Mesodermal cell (in vitro differentiated cells): ENCODE data around the gene SLC6A6.
A peak's percentile ranks its signal among the peaks of the same experiment; 100 is the strongest.

ENCODE experiments used
- H3K27ac ChIP-seq: 2 replicates; pipeline ENCODE4 v1.7.0; 2013; ENCODE audit warnings: mild to moderate bottlenecking, low read depth, low read length, moderate library complexity; ENCODE audit not compliant: severe bottlenecking
- H3K36me3 ChIP-seq: 2 replicates; pipeline ENCODE4 v1.7.1; 2013; ENCODE audit warnings: mild to moderate bottlenecking, low read length, moderate library complexity; ENCODE audit not compliant: control insufficient read depth, insufficient read depth
- H3K4me1 ChIP-seq: one replicate; pipeline ENCODE4 v1.7.1; 2013; ENCODE audit warnings: mild to moderate bottlenecking, low read length; ENCODE audit not compliant: insufficient read depth, control insufficient read depth, poor library complexity, severe bottlenecking
- H3K4me3 ChIP-seq: 2 replicates; pipeline ENCODE4 v1.7.0; 2013; ENCODE audit warnings: low read length, control low read depth, mild to moderate bottlenecking; ENCODE audit not compliant: insufficient read depth, poor library complexity, severe bottlenecking; ENCODE audit errors: extremely low read depth
- H3K9me3 ChIP-seq: 2 replicates; pipeline ENCODE4 v1.7.1; 2013; ENCODE audit warnings: mild to moderate bottlenecking, low read length, moderate library complexity; ENCODE audit not compliant: control insufficient read depth
- WGBS, 2 experiments: methylation state at CpG; one replicate each; pipeline ENCODE4 v1.1.5; 2013; ENCODE audit warnings: missing lambda C conversion rate in 2 of 2; ENCODE audit not compliant: insufficient coverage in 2 of 2; 5-methylcytosine and 5-hydroxymethylcytosine counted together

Gene SLC6A6

GRCh38 chr3:14438262-14438661 is 35.9 kb downstream of the SLC6A6 start:
- H3K4me1 ChIP-seq, result peaks cover 46% of the 10 kb centered on the region
- no peaks in the 10 kb centered on the region for H3K9me3 ChIP-seq
- 94 to 100% methylated on average over 2 to 3 of the region's 3 CpGs for WGBS, 2 experiments
- H3K27ac ChIP-seq, result no peak overlapping the region
- H3K4me3 ChIP-seq, result no peak overlapping the region
- peaks cover 13% of the 10 kb centered on the region for H3K36me3 ChIP-seq

DNA sequence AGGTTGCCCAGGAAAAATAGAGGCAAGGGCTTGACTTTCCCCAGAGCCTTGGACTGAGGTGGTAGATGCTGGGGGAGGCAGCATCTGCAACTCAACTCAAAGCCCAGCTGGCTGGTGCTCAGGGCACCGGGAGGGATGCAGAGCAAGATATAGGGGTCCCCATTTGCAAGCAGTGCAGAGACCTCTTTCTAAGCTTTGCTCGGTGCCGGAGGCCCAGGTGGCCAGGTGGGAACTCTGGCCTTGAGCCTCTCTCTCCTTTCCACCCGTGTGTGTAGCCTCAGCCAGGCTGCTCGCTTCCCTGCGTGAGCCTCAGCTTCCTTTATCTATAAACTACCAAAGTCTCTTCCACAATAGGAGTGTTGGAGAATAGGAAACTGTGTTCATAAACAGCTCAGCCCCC is 36.5 kb downstream of the SLC6A6 start:
- 65 to 86% methylated on average over 2 to 3 of the region's 6 CpGs for WGBS, 2 experiments
- no peak overlapping the region for H3K4me3 ChIP-seq
- no peaks in the 10 kb centered on the region for H3K9me3 ChIP-seq
- peak overlapping the region; percentile 16 for H3K27ac ChIP-seq
- peaks cover 20% of the 10 kb centered on the region for H3K36me3 ChIP-seq
- H3K4me1 ChIP-seq, result peaks cover 39% of the 10 kb centered on the region

DNA sequence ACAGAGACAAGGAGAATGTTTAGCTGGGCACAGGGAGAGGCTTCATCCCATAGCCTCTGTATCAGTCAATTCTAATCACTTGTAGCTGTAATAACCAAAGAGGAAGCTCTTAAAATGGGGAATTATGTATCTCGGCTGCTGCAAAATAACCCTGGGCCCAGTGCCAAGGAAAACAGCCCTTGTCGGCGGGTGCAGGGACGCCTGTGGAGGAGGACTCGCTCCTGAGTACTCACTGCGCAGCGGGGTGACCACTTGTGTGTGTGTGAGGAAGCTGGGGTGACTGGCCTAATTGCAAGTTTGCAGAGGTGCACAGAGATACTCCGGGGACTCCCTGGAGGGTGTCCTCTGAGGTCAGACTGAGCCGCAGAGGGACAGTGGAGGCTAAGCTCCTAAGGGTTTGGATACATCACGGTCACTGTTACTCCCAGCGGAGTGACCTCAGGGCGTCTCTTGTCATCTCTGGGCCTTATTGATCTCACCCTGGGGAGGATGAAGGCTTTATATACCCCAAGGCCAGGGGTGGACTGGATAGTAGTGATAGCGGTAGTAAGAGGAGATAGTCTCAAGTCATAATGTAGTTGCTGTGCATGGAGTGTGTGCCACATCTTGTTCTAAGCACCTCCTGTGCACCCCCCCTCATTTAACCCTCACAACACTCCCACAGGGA is 37.2 kb downstream of the SLC6A6 start:
- Histone ChIP-seq H3K9me3 (no peaks in the 10 kb centered on the region), H3K4me3 (no peak overlapping the region), H3K36me3 (peaks cover 21% of the 10 kb centered on the region), H3K27ac (peak overlapping the region; percentile 16), H3K4me1 (peaks cover 32% of the 10 kb centered on the region)
- WGBS, 2 experiments, result 92% methylated on average over 4 to 10 of the region's 13 CpGs

- Histone ChIP-seq H3K36me3 (peaks cover 24% of the 10 kb centered on the region), H3K4me1 (peaks cover 27% of the 10 kb centered on the region), H3K4me3 (no peak overlapping the region), H3K9me3 (no peaks in the 10 kb centered on the region), H3K27ac (no peak overlapping the region)
- whole genome bisulfite sequencing, 2 experiments, result 58 to 65% methylated on average over 3 of the region's 3 CpGs
These were observed 37.7 kb downstream of the SLC6A6 start for GRCh38 chr3:14440168-14440518.

DNA sequence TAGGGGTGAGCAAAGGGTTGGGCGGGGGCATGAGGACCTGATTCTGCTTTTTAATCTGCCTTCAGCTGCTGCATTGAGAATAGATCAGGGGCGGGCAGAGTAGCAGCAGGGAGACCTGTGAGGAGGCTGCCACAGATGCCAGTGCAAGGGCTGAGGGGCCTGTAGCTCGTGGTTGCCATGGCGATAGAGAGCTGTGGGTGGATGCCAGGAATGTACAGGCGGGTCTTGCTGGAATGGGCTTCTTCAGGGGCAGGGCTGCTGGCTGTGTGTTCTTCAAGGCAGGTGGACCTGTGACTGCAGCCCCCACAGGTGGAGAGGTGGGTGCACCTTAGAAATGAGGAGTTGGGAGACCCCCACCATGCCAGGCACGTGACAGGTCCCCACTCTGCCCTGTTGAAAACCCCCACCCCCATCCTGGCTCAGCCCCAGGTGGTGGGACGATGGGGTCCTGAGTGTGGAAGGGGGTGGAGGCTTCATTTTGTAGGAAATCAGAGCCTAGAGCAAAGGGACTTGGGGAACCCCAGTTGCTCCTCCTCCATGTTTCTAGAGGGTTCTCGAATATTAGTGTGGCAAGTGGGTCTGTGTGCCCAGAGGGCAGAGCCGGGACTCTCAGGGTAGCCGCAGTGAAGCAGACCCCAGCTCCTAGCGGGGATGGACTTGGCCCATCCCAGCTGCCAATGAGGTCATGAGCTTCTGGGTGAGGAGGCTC is 38.3 kb downstream of the SLC6A6 start:
- no peak overlapping the region for H3K27ac ChIP-seq
- H3K9me3 ChIP-seq, result no peaks in the 10 kb centered on the region
- peaks cover 22% of the 10 kb centered on the region for H3K4me1 ChIP-seq
- WGBS, 2 experiments, result 75 to 76% methylated on average over 7 to 9 of the region's 11 CpGs
- H3K36me3 ChIP-seq, result peaks cover 30% of the 10 kb centered on the region
- no peak overlapping the region for H3K4me3 ChIP-seq

DNA sequence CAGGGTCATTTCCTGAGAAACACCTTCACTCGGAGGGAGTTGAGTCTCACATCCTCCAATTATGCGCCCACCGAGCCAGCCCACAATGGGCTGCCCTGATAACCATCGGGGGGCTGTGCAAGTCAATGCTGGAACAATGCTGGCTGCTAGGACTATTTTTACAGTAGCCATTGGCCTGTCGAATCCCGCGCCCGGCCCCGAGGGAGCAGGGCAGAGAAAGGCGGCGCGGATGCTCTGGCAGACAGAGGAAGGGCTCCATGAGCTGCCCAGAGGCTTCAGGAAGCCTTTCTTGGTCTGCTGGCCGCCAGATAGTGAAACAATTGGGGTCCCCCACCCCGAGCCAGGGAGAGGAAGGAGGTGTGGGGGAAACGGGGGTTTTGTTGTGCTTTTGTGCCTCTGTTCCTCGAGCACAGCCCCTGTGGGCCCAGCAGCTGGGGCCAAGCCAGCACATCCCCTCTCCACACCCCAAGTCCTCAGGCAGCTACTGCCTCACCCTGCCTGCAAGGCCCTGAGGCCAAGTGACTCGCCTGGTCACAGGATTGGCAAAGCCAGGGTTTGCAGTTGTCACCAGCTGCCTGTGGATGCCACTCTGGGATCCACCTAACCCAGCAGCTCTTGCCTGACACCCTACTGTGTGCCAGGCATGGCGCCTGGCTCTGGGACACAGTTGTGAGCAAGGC is 39.0 kb downstream of the SLC6A6 start:
- 86 to 87% methylated on average over 14 to 16 of the region's 18 CpGs for WGBS, 2 experiments
- Histone ChIP-seq H3K4me1 (peaks cover 19% of the 10 kb centered on the region), H3K36me3 (peaks cover 37% of the 10 kb centered on the region), H3K4me3 (no peak overlapping the region), H3K9me3 (no peaks in the 10 kb centered on the region), H3K27ac (peak overlapping the region; percentile 41)

DNA sequence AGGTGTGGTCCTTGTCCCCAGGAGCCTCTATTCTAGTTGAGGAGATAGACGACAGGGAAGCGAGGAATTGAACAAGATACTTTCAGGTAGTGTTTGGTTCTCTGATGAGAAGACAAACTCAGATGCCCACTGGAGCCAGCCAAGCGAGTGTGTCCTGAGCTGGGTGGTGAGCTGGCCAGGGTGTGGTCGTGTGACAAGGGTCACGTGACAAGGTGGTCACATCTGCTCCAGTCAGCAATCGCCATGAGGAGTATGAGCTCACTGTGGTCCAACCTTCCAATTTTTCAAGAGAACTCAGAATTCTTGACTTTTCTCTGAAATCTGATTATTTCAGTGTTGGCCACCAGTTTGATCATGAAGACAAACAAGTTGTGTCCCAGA is 39.5 kb downstream of the SLC6A6 start:
- Histone ChIP-seq H3K36me3 (peaks cover 42% of the 10 kb centered on the region), H3K4me1 (peaks cover 14% of the 10 kb centered on the region), H3K4me3 (no peak overlapping the region), H3K9me3 (no peaks in the 10 kb centered on the region), H3K27ac (no peak overlapping the region)
- WGBS, 2 experiments, result 94 to 98% methylated on average over 5 to 6 of the region's 6 CpGs

- peaks cover 67% of the 10 kb centered on the region for H3K36me3 ChIP-seq
- H3K4me1 ChIP-seq, result peaks cover 11% of the 10 kb centered on the region
- 95 to 98% methylated on average over 4 to 6 of the region's 6 CpGs for WGBS, 2 experiments
- H3K9me3 ChIP-seq, result no peaks in the 10 kb centered on the region
- no peak overlapping the region for H3K27ac ChIP-seq
- H3K4me3 ChIP-seq, result no peak overlapping the region
These were observed 42.0 kb downstream of the SLC6A6 start for GRCh38 chr3:14444380-14444779.

DNA sequence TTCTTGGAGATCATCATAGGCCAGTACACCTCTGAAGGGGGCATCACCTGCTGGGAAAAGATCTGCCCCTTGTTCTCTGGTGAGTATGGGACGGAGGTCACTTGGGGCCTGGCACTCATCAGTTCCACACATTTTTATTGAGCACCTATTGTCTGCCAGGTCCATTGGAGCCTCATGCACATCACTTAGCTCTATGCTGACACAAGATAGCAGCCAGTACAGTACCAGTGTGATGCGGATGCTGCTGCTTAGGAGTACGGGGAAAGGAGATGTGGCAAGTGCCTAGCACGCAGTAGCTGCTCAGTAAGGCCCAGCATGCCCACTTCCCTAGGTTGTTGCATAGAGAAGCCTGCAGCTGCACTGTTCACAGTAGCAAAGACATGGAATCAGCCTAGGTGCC is 43.4 kb downstream of the SLC6A6 start:
- Histone ChIP-seq H3K4me3 (no peak overlapping the region), H3K27ac (no peak overlapping the region)
- WGBS, 2 experiments, result 92 to 97% methylated on average over 2 to 4 of the region's 4 CpGs

GRCh38 chr3:14446988-14447570 is 44.7 kb downstream of the SLC6A6 start:
- Histone ChIP-seq H3K9me3 (no peaks in the 10 kb centered on the region), H3K4me1 (peaks cover 8% of the 10 kb centered on the region), H3K36me3 (peaks cover 93% of the 10 kb centered on the region), H3K4me3 (no peak overlapping the region), H3K27ac (no peak overlapping the region)
- 100% methylated on average over 1 of the region's 1 CpG for WGBS, 2 experiments

More for the DNA sequence above, 43.4 kb downstream of the SLC6A6 start:
- Histone ChIP-seq H3K4me1 (peaks cover 3% of the 10 kb centered on the region), H3K36me3 (peaks cover 80% of the 10 kb centered on the region), H3K9me3 (no peaks in the 10 kb centered on the region)
